A549 (cell line): ENCODE data around the gene REC8. TPM values are rescaled to one million over a fixed set of nuclear protein-coding genes. Genes with fewer than 3 reads are reported as not detected.

Experiments used
- ATAC-seq, 2 experiments: fragments of 200-7000 bp in 1 of 2; fragments of >200 bp in 1 of 2; cut with Nextera tagmentation in 1 of 2; cut with Tn5 transposase in 1 of 2; 3 replicates each; pipeline versions ENCODE4 v1.8.0 to v1.9.1; 2018 to 2020; ENCODE audit warnings: mild to moderate bottlenecking in 1 of 2, moderate library complexity in 1 of 2
- CTCF ChIA-PET: fragments of 300-600 bp; sonication (Branson Sonifier 250); formaldehyde crosslinking; extraction: SDS; loops from one replicate; lab custom pipeline; 2021; ENCODE audit warnings: antibody characterized with exemption, inconsistent platforms; lab: Yijun Ruan, JAX
- POLR2A ChIA-PET: fragments of 350-600 bp; formaldehyde crosslinking; extraction: SDS; loops from one replicate; lab custom pipeline; 2021; ENCODE audit warnings: antibody characterized with exemption, inconsistent platforms; lab: Yijun Ruan, JAX
- DNase-seq, 2 experiments: peaks; one replicate each; pipeline versions ENCODE4 v3.0.0 to v3.0.0-alpha.2; 2011 to 2016; ENCODE audit warnings: low read depth in 1 of 2, low spot score in 1 of 2
- FAIRE-seq: peaks from 2 replicates; lab custom pipeline; 2011; peaks lifted over from hg19 to GRCh38; lab: Jason Lieb, UNC
- H3K27ac ChIP-seq, 2 experiments: fragments of >200 bp; sonication (Bioruptor Twin); formaldehyde crosslinking; 3 replicates each; pipeline ENCODE4 v1.5.1; 2016 to 2017
- H3K4me1 ChIP-seq: fragments of >200 bp; sonication (Bioruptor Twin); formaldehyde crosslinking; 3 replicates; pipeline ENCODE4 v1.6.1; 2016
- H3K4me2 ChIP-seq: fragments of >200 bp; sonication (Bioruptor Twin); formaldehyde crosslinking; 3 replicates; pipeline ENCODE4 v1.6.1; 2016
- H3K4me3 ChIP-seq: fragments of >200 bp; sonication (Bioruptor Twin); formaldehyde crosslinking; 3 replicates; pipeline ENCODE4 v1.5.1; 2016
- H3K9me3 ChIP-seq: fragments of >200 bp; sonication (Bioruptor Twin); formaldehyde crosslinking; 3 replicates; pipeline ENCODE4 v1.6.1; 2016
- CBX2 ChIP-seq: fragments of 200-600 bp; sonication (generic); IDR thresholded peaks from 2 replicates; pipeline ENCODE4 v1.6.1; 2016; ENCODE audit warnings: low read depth, mild to moderate bottlenecking, borderline replicate concordance
- CHD2 ChIP-seq: fragments of 150-350 bp; IDR thresholded peaks from 2 replicates; pipeline ENCODE4 v1.6.1; 2014; ENCODE audit warnings: low read length; ENCODE audit not compliant: partially characterized antibody
- EHF ChIP-seq: fragments of 250-450 bp; sonication (Bioruptor Pico); IDR thresholded peaks from 2 replicates; pipeline ENCODE4 v1.5.0; 2020; ENCODE audit warnings: mild to moderate bottlenecking
- ELK1 ChIP-seq: fragments of 150-350 bp; IDR thresholded peaks from 2 replicates; pipeline ENCODE4 v1.6.1; 2014; ENCODE audit warnings: low read depth, mild to moderate bottlenecking, low read length
- FOSB ChIP-seq: fragments of 250-450 bp; sonication (Bioruptor Pico); IDR thresholded peaks from 2 replicates; pipeline ENCODE4 v1.5.0; 2020; ENCODE audit warnings: mild to moderate bottlenecking, moderate library complexity
- GATA3 ChIP-seq: IDR thresholded peaks from 2 replicates; pipeline ENCODE4 v1.6.1; 2012; ENCODE audit warnings: borderline replicate concordance
- HMGXB4 ChIP-seq: fragments of 250-450 bp; sonication (Bioruptor Pico); IDR thresholded peaks from 2 replicates; pipeline ENCODE4 v1.5.0; 2021; ENCODE audit warnings: mild to moderate bottlenecking, moderate library complexity, borderline replicate concordance
- HOXB5 ChIP-seq: fragments of 250-450 bp; sonication (Bioruptor Pico); IDR thresholded peaks from 2 replicates; pipeline ENCODE4 v1.5.0; 2020; ENCODE audit warnings: mild to moderate bottlenecking, moderate library complexity
- JUN ChIP-seq, 2 experiments: fragments of >200 bp; sonication (Bioruptor Twin); formaldehyde crosslinking; IDR thresholded peaks; 2 replicates in 1 of 2; 3 replicates in 1 of 2; pipeline ENCODE4 v1.6.1; 2016 to 2017
- NFE2L2 ChIP-seq: fragments of 150-350 bp; conservative IDR thresholded peaks from 2 replicates; pipeline ENCODE4 v1.6.1; 2014; ENCODE audit warnings: low read length
- PHF8 ChIP-seq: fragments of 200-600 bp; sonication (generic); IDR thresholded peaks from 2 replicates; pipeline ENCODE4 v1.6.1; 2016; ENCODE audit warnings: low read depth, mild to moderate bottlenecking, antibody characterized with exemption, moderate library complexity, borderline replicate concordance
- REST ChIP-seq: fragments of 200-600 bp; sonication (generic); IDR thresholded peaks from 2 replicates; pipeline ENCODE4 v1.6.1; 2016; ENCODE audit warnings: antibody characterized with exemption, mild to moderate bottlenecking, moderate library complexity
- SREBF2 ChIP-seq: fragments of 450-650 bp; IDR thresholded peaks from 2 replicates; pipeline ENCODE4 v1.6.1; 2014; ENCODE audit warnings: mild to moderate bottlenecking, moderate library complexity
- USF2 ChIP-seq: fragments of 450-650 bp; IDR thresholded peaks from 2 replicates; pipeline ENCODE4 v1.6.1; 2014; ENCODE audit warnings: antibody characterized with exemption
- ZC3H11A ChIP-seq: fragments of 450-650 bp; IDR thresholded peaks from 2 replicates; pipeline ENCODE4 v1.6.1; 2014; ENCODE audit warnings: antibody characterized with exemption, mild to moderate bottlenecking
- ZFP36 ChIP-seq: fragments of 450-650 bp; IDR thresholded peaks from 2 replicates; pipeline ENCODE4 v1.6.1; 2014; ENCODE audit warnings: borderline replicate concordance; ENCODE audit not compliant: partially characterized antibody
- ZSCAN20 ChIP-seq: fragments of 250-450 bp; sonication (Bioruptor Pico); IDR thresholded peaks from 2 replicates; pipeline ENCODE4 v1.8.0; 2022; ENCODE audit warnings: mild to moderate bottlenecking, moderate library complexity
- WGBS: methylation state at CpG from one replicate; pipeline ENCODE4 v1.1.6; 2017; ENCODE audit errors: missing lambda C conversion rate; 5-methylcytosine and 5-hydroxymethylcytosine counted together
- polyA plus RNA-seq, 4 experiments: library from polyadenylated mRNA; depleted of rRNA in 3 of 4; stranded (reverse); fragments of >200 nt; fragmentation: RNase III in 1 of 4; extraction: RNeasy Plus Mini Kit Qiagen cat#74134 plus additional on column Dnase treatment in 1 of 4; gene quantifications; 2 replicates in 3 of 4; 3 replicates in 1 of 4; pipeline ENCODE4 v1.2.3, GENCODE V29; 2011 to 2017

The REC8 gene
- polyA plus RNA-seq, 2 of the 4 experiments (the other 2 are of a cell fraction), result 1.9 to 4.2 TPM

- ATAC-seq, result peak in 1 of 2 experiments; percentile 19; a peak in 2 of 6 replicates
- Histone ChIP-seq H3K4me3 (no peak overlapping the region), H3K9me3 (no peaks in the 10 kb centered on the region), H3K4me2 (no peak overlapping the region)
- no peak for FAIRE-seq
- DNase-seq, result no peak
- no peak for TF ChIP-seq GATA3
- TF ChIP-seq, all 56 proteins: peak for 0
- WGBS, result 89% methylated on average over 20 of the region's 20 CpGs
- Histone ChIP-seq H3K4me1 (no peaks in the 10 kb centered on the region), H3K27ac (no peak overlapping the region)
- ChIA-PET CTCF (interaction anchor here (0.7 to 2.2 kb wide), 5 partner anchors 9 to 43 kb away, joined by 3 to 10 read pairs (median 3); partner anchors contain the start of gene IRF9), POLR2A (interaction anchor here (1.6 kb wide), 1 partner anchor 12 kb away, joined by 4 read pairs; the partner anchor contains the start of gene IRF9)
These were observed 996 bp downstream of the REC8 start for GRCh38 chr14:24172871-24173281.

GRCh38 chr14:24176599-24176998 lies 4.7 kb downstream of the REC8 start:
- Histone ChIP-seq H3K27ac (no peak overlapping the region), H3K9me3 (no peaks in the 10 kb centered on the region), H3K4me1 (no peaks in the 10 kb centered on the region), H3K4me2 (no peak overlapping the region), H3K4me3 (no peak overlapping the region)
- CTCF ChIA-PET, result interaction anchor here (1.0 to 2.1 kb wide), 3 partner anchors 15 to 132 kb away, joined by 3 to 11 read pairs (median 4); partner anchors contain the start of gene IRF9
- TF ChIP-seq USF2 (no peak), CBX2 (no peak), CHD2 (no peak), HOXB5 (CRISPR knock-in tag) (no peak), SREBF2 (no peak), FOSB (CRISPR knock-in tag) (no peak), ZC3H11A (no peak), PHF8 (no peak), ZFP36 (no peak), REST (no peak), NFE2L2 (no peak), EHF (CRISPR knock-in tag) (no peak), ZSCAN20 (CRISPR knock-in tag) (no peak), ELK1 (no peak)
- 87% methylated on average over 5 of the region's 5 CpGs for WGBS
- no peak; a peak in 1 of 6 replicates for ATAC-seq
- no peak for FAIRE-seq
- no peak for DNase-seq
- POLR2A ChIA-PET, result interaction anchor here (1.1 to 2.3 kb wide), 2 partner anchors 13 to 19 kb away, joined by 5 to 7 read pairs; partner anchors contain the start of genes IPO4 and TM9SF1

- Histone ChIP-seq H3K27ac (no peak overlapping the region), H3K4me1 (no peaks in the 10 kb centered on the region), H3K4me3 (no peak overlapping the region), H3K9me3 (no peaks in the 10 kb centered on the region), H3K4me2 (no peak overlapping the region)
- WGBS, result 87% methylated on average over 12 of the region's 12 CpGs
- DNase-seq (no peak), ATAC-seq (no peak), FAIRE-seq (no peak)
- ChIA-PET CTCF (interaction anchor here (1.0 to 1.3 kb wide), 3 partner anchors 17 to 119 kb away, joined by 3 to 6 read pairs (median 4); partner anchors contain the start of gene IRF9), POLR2A (interaction anchor here (1.1 to 2.3 kb wide), 2 partner anchors 12 to 18 kb away, joined by 5 to 7 read pairs; partner anchors contain the start of genes IPO4 and TM9SF1)
- TF ChIP-seq REST (no peak), HMGXB4 (CRISPR knock-in tag) (no peak), JUN (IDR thresholded peaks at IDR 0.05) (no peak; a peak in 1 of 5 replicates), SREBF2 (no peak)
These were observed 5.4 kb downstream of the REC8 start for GRCh38 chr14:24177041-24177825.
